ENCODE data around the gene FAM222B.

DNA sequence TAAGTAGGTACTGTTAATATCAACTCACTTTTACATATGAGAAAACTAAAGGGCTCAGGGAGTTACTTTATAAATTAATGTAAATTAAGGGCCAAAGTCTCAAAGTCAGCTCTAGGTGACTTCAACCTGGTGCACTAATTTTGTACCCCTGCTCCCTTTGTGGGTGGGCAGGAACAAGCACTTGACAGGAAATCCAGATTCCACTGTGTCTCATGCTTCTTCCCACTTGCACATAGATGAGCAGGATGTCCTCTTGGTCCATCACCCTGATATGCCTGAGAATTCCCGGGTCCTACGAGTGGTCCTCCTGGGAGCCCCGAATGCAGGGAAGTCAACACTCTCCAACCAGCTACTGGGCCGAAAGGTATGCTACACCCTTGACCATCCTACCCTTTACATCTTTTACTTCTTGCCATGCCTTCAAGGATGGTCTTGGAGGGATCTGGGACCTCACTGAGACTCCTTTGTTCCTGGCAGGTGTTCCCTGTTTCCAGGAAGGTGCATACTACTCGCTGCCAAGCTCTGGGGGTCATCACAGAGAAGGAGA, 13.5 kb upstream of the FAM222B start:
- TF ChIP-seq, protein P1, sequence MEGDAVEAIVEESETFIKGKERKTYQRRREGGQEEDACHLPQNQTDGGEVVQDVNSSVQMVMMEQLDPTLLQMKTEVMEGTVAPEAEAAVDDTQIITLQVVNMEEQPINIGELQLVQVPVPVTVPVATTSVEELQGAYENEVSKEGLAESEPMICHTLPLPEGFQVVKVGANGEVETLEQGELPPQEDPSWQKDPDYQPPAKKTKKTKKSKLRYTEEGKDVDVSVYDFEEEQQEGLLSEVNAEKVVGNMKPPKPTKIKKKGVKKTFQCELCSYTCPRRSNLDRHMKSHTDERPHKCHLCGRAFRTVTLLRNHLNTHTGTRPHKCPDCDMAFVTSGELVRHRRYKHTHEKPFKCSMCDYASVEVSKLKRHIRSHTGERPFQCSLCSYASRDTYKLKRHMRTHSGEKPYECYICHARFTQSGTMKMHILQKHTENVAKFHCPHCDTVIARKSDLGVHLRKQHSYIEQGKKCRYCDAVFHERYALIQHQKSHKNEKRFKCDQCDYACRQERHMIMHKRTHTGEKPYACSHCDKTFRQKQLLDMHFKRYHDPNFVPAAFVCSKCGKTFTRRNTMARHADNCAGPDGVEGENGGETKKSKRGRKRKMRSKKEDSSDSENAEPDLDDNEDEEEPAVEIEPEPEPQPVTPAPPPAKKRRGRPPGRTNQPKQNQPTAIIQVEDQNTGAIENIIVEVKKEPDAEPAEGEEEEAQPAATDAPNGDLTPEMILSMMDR (IDR thresholded peaks at IDR 0.05): no peak
- TF ChIP-seq EZH2 (IDR thresholded peaks at IDR 0.05; ENCODE audit: borderline replicate concordance, insufficient read depth, low read depth, low read length, poor library complexity, severe bottlenecking): no peak
